Gastroesophageal sphincter (tissue), 3 donors: Measurements from ENCODE around the gene MUSK.

ENCODE experiments used
- CTCF ChIP-seq, 4 experiments: fragments of 200-600 bp in 2 of 4; fragments of 450-650 bp in 2 of 4; sonication (generic) in 1 of 4; IDR thresholded peaks; one replicate each; pipeline ENCODE4 v1.5.1; 2017 to 2019; ENCODE audit warnings: antibody characterized with exemption in 4 of 4, mild to moderate bottlenecking in 2 of 4, moderate library complexity in 2 of 4
- EP300 ChIP-seq: sonication (generic); formaldehyde crosslinking; IDR thresholded peaks from one replicate; pipeline ENCODE4 v1.6.1; 2017; ENCODE audit warnings: antibody characterized with exemption, mild to moderate bottlenecking
- POLR2AphosphoS5 ChIP-seq: sonication (generic); formaldehyde crosslinking; IDR thresholded peaks from one replicate; pipeline ENCODE4 v1.6.1; 2017; ENCODE audit warnings: antibody characterized with exemption

- TF ChIP-seq POLR2AphosphoS5 (no peak), EP300 (no peak), CTCF (IDR thresholded peaks at IDR 0.05) (no peak)
These were observed 159.7 kb downstream of the MUSK start for GRCh38 chr9:110828264-110828663.
